OCI-LY7 (cell line): ENCODE data around the gene ANKRD17. TPM values are rescaled to one million over a fixed set of nuclear protein-coding genes. Genes with fewer than 3 reads are reported as not detected.
"Not testable (repeated sequence)": the region's sequence is repeated elsewhere in the genome, so short reads cannot be mapped to it uniquely, and the experiment has no call there.

Source experiments
- BruUV-seq: library from RNA; stranded (reverse); fragments of 400-500 nt; replicated peaks from 2 replicates; lab custom pipeline; 2021; lab: Mats Ljungman, UMichigan
- CTCF ChIA-PET: fragments of 300-600 bp; sonication (Branson Sonifier 250); formaldehyde crosslinking; loops from one replicate; lab custom pipeline; 2022; ENCODE audit warnings: antibody characterized with exemption; ENCODE audit not compliant: unreplicated experiment; lab: Charles Lee
- POLR2A ChIA-PET: fragments of 300-600 bp; sonication (Branson Sonifier 250); formaldehyde crosslinking; loops from one replicate; lab custom pipeline; 2022; ENCODE audit warnings: antibody characterized with exemption; lab: Charles Lee
- DNase-seq: peaks from one replicate; pipeline ENCODE4 v3.0.0-alpha.2; 2015; ENCODE audit warnings: low spot score
- H2AFZ ChIP-seq: fragments of 200-600 bp; sonication (generic), shearing (Covaris generic); 2 replicates; pipeline ENCODE4 v1.6.1; 2014; ENCODE audit warnings: mild to moderate bottlenecking, antibody characterized with exemption, low read length, moderate library complexity
- H3K27ac ChIP-seq: fragments of 200-600 bp; sonication (generic); 2 replicates; pipeline ENCODE4 v1.5.1; 2014; ENCODE audit warnings: mixed run types, low read depth, mild to moderate bottlenecking, moderate library complexity, low read length, inconsistent platforms; ENCODE audit not compliant: poor library complexity, severe bottlenecking
- H3K36me3 ChIP-seq: fragments of 200-600 bp; sonication (generic); 2 replicates; pipeline ENCODE4 v1.6.1; 2014; ENCODE audit warnings: mild to moderate bottlenecking, antibody characterized with exemption, low read length, moderate library complexity, mixed read lengths; ENCODE audit not compliant: insufficient read depth
- H3K4me1 ChIP-seq: fragments of 200-600 bp; sonication (generic); 2 replicates; pipeline ENCODE4 v1.5.1; 2014; ENCODE audit warnings: mild to moderate bottlenecking, low read length; ENCODE audit not compliant: insufficient read depth, poor library complexity, severe bottlenecking
- H3K4me2 ChIP-seq: fragments of 200-600 bp; sonication (generic); 2 replicates; pipeline ENCODE4 v1.6.1; 2014; ENCODE audit warnings: mild to moderate bottlenecking, low read length
- H3K4me3 ChIP-seq: fragments of 200-600 bp; sonication (generic); 2 replicates; pipeline ENCODE4 v1.5.1; 2014; ENCODE audit warnings: mild to moderate bottlenecking, low read depth, low read length; ENCODE audit not compliant: poor library complexity, severe bottlenecking
- H3K79me2 ChIP-seq: fragments of 200-600 bp; sonication (generic); 2 replicates; pipeline ENCODE4 v1.6.1; 2016; ENCODE audit warnings: low read depth, mild to moderate bottlenecking, low read length, moderate library complexity, mixed read lengths; ENCODE audit not compliant: insufficient read depth
- H3K9me2 ChIP-seq: fragments of 200-600 bp; sonication (generic); 2 replicates; pipeline ENCODE4 v1.6.1; 2016; ENCODE audit warnings: mild to moderate bottlenecking, low read length, mixed read lengths; ENCODE audit not compliant: insufficient read depth
- H3K9me3 ChIP-seq: fragments of 200-600 bp; sonication (generic); 2 replicates; pipeline ENCODE4 v1.6.1; 2014; ENCODE audit warnings: mild to moderate bottlenecking, mixed run types, low read length, mixed read lengths
- H4K20me1 ChIP-seq: fragments of 200-600 bp; sonication (generic); 2 replicates; pipeline ENCODE4 v1.6.1; 2014; ENCODE audit warnings: mild to moderate bottlenecking, antibody characterized with exemption, low read length, moderate library complexity, mixed read lengths; ENCODE audit not compliant: insufficient read depth
- EZH2phosphoT487 ChIP-seq: fragments of 200-600 bp; sonication (generic); IDR thresholded peaks from 2 replicates; pipeline ENCODE4 v1.6.1; 2018; ENCODE audit warnings: low read depth, borderline replicate concordance, mild to moderate bottlenecking, mixed run types, antibody characterized with exemption, low read length, moderate library complexity, mixed read lengths
- intact Hi-C: fragments of 100-400 bp; cut with micrococcal nuclease; formaldehyde crosslinking; loops from one replicate; pipeline ENCODE4 v1.10.0; 2022; ENCODE audit not compliant: unreplicated experiment
- total RNA-seq, 2 experiments: library from RNA; depleted of rRNA in 1 of 2; stranded (reverse); fragments of >200 nt in 1 of 2; shearing (Covaris generic) in 1 of 2; gene quantifications; 2 replicates each; pipeline ENCODE4 v1.2.3, GENCODE V29; 2014 to 2022
- TF ChIP-seq, protein P1 (sequence below): fragments of 200-600 bp; sonication (generic); conservative IDR thresholded peaks from 2 replicates; pipeline ENCODE4 v1.5.1; 2014; ENCODE audit warnings: mild to moderate bottlenecking, antibody characterized with exemption, low read length, moderate library complexity, mixed read lengths

Gene ANKRD17
- total RNA-seq, 2 experiments from 2014 or later = 39.4 to 77.4 TPM

DNA sequence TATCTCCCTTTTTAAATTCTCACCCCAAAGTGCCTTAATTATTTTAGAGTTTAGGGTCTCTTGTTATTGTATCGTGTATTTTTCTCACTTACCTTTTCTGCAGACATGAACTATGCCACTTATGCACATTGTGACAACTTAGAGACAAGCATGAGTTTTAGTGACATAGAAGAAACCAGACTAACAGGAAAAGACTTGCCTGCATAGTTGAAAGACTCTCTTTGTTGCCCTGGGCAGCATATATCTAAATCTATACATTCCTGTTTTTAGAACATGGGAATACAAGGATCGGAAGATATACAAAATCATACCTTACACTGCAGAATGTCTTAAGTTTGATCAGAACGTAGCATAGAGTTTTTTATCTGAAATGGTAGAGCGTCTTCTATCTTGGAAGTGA, 45.1 kb upstream of the ANKRD17 start:
- H4K20me1 ChIP-seq = no peaks in the 10 kb centered on the region
- intact Hi-C loops = no loop called here
- BruUV-seq = no TSS peak
- H3K9me3 ChIP-seq = no peaks in the 10 kb centered on the region
- H3K79me2 ChIP-seq = no peaks in the 10 kb centered on the region
- H3K27ac ChIP-seq = no peak overlapping the region
- H3K36me3 ChIP-seq = no peaks in the 10 kb centered on the region
- no peak overlapping the region for H3K4me3 ChIP-seq
- ChIA-PET POLR2A (no interaction called here), CTCF (no interaction called here)
- no peak for DNase-seq
- TF ChIP-seq, protein P1, sequence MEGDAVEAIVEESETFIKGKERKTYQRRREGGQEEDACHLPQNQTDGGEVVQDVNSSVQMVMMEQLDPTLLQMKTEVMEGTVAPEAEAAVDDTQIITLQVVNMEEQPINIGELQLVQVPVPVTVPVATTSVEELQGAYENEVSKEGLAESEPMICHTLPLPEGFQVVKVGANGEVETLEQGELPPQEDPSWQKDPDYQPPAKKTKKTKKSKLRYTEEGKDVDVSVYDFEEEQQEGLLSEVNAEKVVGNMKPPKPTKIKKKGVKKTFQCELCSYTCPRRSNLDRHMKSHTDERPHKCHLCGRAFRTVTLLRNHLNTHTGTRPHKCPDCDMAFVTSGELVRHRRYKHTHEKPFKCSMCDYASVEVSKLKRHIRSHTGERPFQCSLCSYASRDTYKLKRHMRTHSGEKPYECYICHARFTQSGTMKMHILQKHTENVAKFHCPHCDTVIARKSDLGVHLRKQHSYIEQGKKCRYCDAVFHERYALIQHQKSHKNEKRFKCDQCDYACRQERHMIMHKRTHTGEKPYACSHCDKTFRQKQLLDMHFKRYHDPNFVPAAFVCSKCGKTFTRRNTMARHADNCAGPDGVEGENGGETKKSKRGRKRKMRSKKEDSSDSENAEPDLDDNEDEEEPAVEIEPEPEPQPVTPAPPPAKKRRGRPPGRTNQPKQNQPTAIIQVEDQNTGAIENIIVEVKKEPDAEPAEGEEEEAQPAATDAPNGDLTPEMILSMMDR = no peak
- TF ChIP-seq EZH2phosphoT487 = no peak
- H3K4me2 ChIP-seq = no peak overlapping the region
- H3K4me1 ChIP-seq = no peaks in the 10 kb centered on the region
- no peak overlapping the region for H2AFZ ChIP-seq
- no peaks in the 10 kb centered on the region for H3K9me2 ChIP-seq

DNA sequence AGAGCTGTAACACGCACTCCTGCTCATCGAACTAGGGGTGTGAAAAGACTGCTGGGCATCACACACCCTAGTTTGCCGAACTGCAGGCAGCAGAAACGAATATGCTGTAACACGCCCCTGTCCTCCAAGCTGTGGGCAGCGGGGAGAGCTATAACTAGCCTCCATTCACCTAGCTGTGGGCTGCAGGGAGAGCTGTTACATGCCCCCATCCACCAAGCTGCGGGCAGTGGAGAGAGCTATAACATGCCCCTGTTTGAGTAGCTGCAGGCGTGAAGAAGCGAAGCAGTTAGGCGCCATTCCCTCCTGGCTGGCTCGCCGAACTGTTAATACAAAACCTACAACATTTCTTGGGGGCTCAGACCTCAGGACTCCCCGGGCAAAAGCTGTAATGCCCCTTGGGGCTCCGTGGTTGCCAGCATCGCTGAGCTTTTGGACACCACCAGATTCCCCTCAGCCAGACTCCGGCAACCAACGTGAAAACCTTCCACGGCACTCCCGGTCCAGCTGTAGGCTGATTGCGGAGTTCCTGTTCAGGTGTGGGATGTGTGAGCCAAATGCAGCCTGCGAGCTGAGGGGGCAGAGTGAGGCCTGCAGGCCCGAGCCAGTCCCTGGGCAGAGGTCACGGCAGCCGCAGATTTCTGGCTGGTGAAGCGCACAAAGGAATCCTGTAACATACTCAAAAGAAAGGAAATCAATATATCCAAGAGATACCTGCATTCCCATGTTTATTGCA, 41.1 kb upstream of the ANKRD17 start:
- H3K9me2 ChIP-seq = no peaks in the 10 kb centered on the region
- no peak overlapping the region for H2AFZ ChIP-seq
- no peak for DNase-seq
- H3K27ac ChIP-seq = no peak overlapping the region
- ChIA-PET CTCF (no interaction called here), POLR2A (interaction anchor here (1.2 kb wide), 1 partner anchor 108 kb away, joined by 3 read pairs; no protein-coding TSS in a partner anchor)
- no peaks in the 10 kb centered on the region for H3K4me1 ChIP-seq
- H3K79me2 ChIP-seq = no peaks in the 10 kb centered on the region
- intact Hi-C loops = no loop called here
- H3K36me3 ChIP-seq = no peaks in the 10 kb centered on the region
- no peaks in the 10 kb centered on the region for H4K20me1 ChIP-seq
- no TSS peak for BruUV-seq
- TF ChIP-seq EZH2phosphoT487 = no peak
- TF ChIP-seq, protein P1 = no peak
- no peak overlapping the region for H3K4me3 ChIP-seq
- H3K4me2 ChIP-seq = no peak overlapping the region
- H3K9me3 ChIP-seq = no peaks in the 10 kb centered on the region

DNA sequence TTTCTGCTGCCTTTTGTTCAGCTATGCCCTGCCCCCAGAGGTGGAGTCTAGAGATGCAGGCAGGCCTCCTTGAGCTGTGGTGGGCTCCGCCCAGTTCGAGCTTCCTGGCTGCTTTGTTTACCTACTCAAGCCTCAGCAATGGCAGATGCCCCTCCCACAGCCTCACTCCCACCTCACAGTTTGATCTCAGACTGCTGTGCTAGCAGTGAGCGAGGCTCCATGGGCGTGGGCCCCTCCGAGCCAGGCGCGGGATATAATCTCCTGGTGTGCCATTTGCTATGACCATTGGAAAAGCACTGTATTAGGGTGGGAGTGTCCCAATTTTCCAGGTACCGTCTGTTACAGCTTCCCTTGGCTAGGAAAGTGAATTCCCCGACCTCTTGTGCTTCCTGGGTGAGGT, 34.1 kb upstream of the ANKRD17 start:
- BruUV-seq, H4K20me1 ChIP-seq, H3K9me2 ChIP-seq, H3K4me1 ChIP-seq, H3K9me3 ChIP-seq, H3K27ac ChIP-seq, H2AFZ ChIP-seq, H3K4me2 ChIP-seq, H3K79me2 ChIP-seq, H3K36me3 ChIP-seq, H3K4me3 ChIP-seq, intact Hi-C loops: not testable (repeated sequence)
- POLR2A ChIA-PET = interaction anchor here (0.7 kb wide), 1 partner anchor 16 kb away, joined by 3 read pairs; no protein-coding TSS in a partner anchor
- TF ChIP-seq, protein P1 = 0 out of 2 replicates have a peak, but pooled peaks have one; percentile 20
- DNase-seq = peak; percentile 23
- CTCF ChIA-PET = interaction anchor here (0.6 kb wide), 1 partner anchor 20 kb away, joined by 3 read pairs; no protein-coding TSS in a partner anchor
